GM10266 (cell line): ENCODE results near the gene CERS4.

ENCODE experiments used
- DNase-seq: peaks from one replicate; pipeline ENCODE4 v3.0.0; 2012; ENCODE audit errors: extremely low spot score
- CTCF ChIP-seq: IDR thresholded peaks from 2 replicates; pipeline ENCODE4 v1.5.1; 2012; ENCODE audit warnings: mild to moderate bottlenecking, low read depth; ENCODE audit not compliant: control insufficient read depth, insufficient read depth; ENCODE audit errors: missing control alignments

CERS4 gene

GRCh38 chr19:8302357-8302691 is 93.2 kb downstream of the CERS4 start:
- DNase-seq: no peak
- no peak for TF ChIP-seq CTCF

- TF ChIP-seq CTCF: no peak
- no peak for DNase-seq
These were observed 93.6 kb downstream of the CERS4 start for GRCh38 chr19:8302734-8303133.

GRCh38 chr19:8304841-8305621 is 95.9 kb downstream of the CERS4 start:
- no peak for TF ChIP-seq CTCF
- no peak for DNase-seq

GRCh38 chr19:8305798-8306197 is 96.6 kb downstream of the CERS4 start:
- DNase-seq: no peak
- TF ChIP-seq CTCF: no peak

GRCh38 chr19:8306235-8307054 is 97.3 kb downstream of the CERS4 start:
- DNase-seq: no peak
- TF ChIP-seq CTCF: no peak

- no peak for TF ChIP-seq CTCF
- no peak for DNase-seq
These were observed 98.3 kb downstream of the CERS4 start for GRCh38 chr19:8307400-8307964.
